Psoas muscle (tissue), 8 donors: Measurements from ENCODE around the gene CARHSP1. TPM values are rescaled to one million over a fixed set of nuclear protein-coding genes. Genes with fewer than 3 reads are reported as not detected.

ENCODE experiments used
- ATAC-seq, 4 donors: fragments of 200-7000 bp; cut with Tn5 transposase; one replicate each; pipeline ENCODE4 v1.9.1; 2020; ENCODE audit warnings: moderate library complexity in 3 of 4, mild to moderate bottlenecking in 2 of 4
- DNase-seq, 2 donors: peaks; one replicate each; pipeline ENCODE4 v3.0.0-alpha.2; 2020
- H3K27ac ChIP-seq: fragments of 200-600 bp; one replicate; pipeline ENCODE4 v1.8.0; 2022
- H3K27me3 ChIP-seq, 3 donors: fragments of 200-600 bp in 1 of 3; one replicate each; pipeline versions ENCODE4 v1.6.1 to v1.8.0; 2013 to 2022; ENCODE audit warnings: low read length in 2 of 3, mild to moderate bottlenecking in 2 of 3, moderate library complexity in 1 of 3; ENCODE audit not compliant: insufficient read depth in 3 of 3
- H3K36me3 ChIP-seq, 2 donors: fragments of 200-600 bp in 1 of 2; one replicate each; pipeline versions ENCODE4 v1.6.1 to v1.8.0; 2013 to 2022; ENCODE audit warnings: low read depth in 1 of 2, mild to moderate bottlenecking in 1 of 2, moderate library complexity in 1 of 2; ENCODE audit not compliant: insufficient read depth in 1 of 2
- H3K4me1 ChIP-seq: fragments of 200-600 bp; one replicate; pipeline ENCODE4 v1.8.0; 2022
- H3K4me3 ChIP-seq: fragments of 200-600 bp; one replicate; pipeline ENCODE4 v1.8.0; 2022; ENCODE audit warnings: mild to moderate bottlenecking
- H3K9me3 ChIP-seq: fragments of 200-600 bp; one replicate; pipeline ENCODE4 v1.8.0; 2022
- CTCF ChIP-seq: fragments of 200-600 bp; IDR thresholded peaks from one replicate; pipeline ENCODE4 v1.8.0; 2022; ENCODE audit warnings: antibody characterized with exemption
- WGBS, 3 donors: extraction: QIAGEN DNeasy Blood & Tissue Kit; methylation state at CpG; one replicate each; pipeline versions ENCODE4 v1.1.6 to v1.1.7; 2013; 5-methylcytosine and 5-hydroxymethylcytosine counted together
- intact Hi-C, 2 donors: fragments of 100-400 bp; cut with DNase I; formaldehyde crosslinking; loops; one replicate each; pipeline versions ENCODE4 v1.11.0 to v1.14.2; 2022
- polyA plus RNA-seq, 3 donors: library from polyadenylated mRNA; stranded (reverse); fragments of 200-250 nt; gene quantifications; one replicate each; pipeline ENCODE4 v1.2.3, GENCODE V29; 2013
- total RNA-seq, 4 donors: library from RNA; stranded (reverse); fragmentation: NEBNext Ultra II Directional in 2 of 4; extraction: Animal tissue kit (Norgen Biotek cat#: 25700) in 2 of 4; gene quantifications; one replicate each; pipeline versions ENCODE4 v1.2.1 to v1.2.4, GENCODE V29; 2021 to 2023
- donor health status: healthy with polysubstance abuse.
- donor health status: DM: no; HTN: no; CAD: no; lungs with moderate emphysema.
- donor health status: Bipolar disorder and iron deficiency.
- donor health status: healthy.
- donor health status: DM: yes; HTN: yes; CAD: no.
- donor health status: DM: no; HTN: no; CAD: no.
- donor health status: DM: no; HTN: no; CAD: no.
- donor health status: DM: yes; HTN: yes; CAD: no.

Gene CARHSP1
- total and polyA plus RNA-seq, 7 donors: 9.8 to 23.0 (median 16.6) TPM

GRCh38 chr16:8894736-8895334 lies 26.0 kb upstream of the CARHSP1 start:
- intact Hi-C loops: loop anchor here in 1 of 2 donors (5.0 to 10.0 kb wide), 2 partner anchors 112 to 220 kb away; no protein-coding TSS in a partner anchor
- WGBS, 3 donors: 92 to 97% (median 96%) methylated on average over 21 of the region's 21 CpGs
- no peak for TF ChIP-seq CTCF

GRCh38 chr16:8893976-8894690 lies 25.3 kb upstream of the CARHSP1 start:
- Histone ChIP-seq H3K9me3 (no peaks in the 10 kb centered on the region), H3K36me3 (peaks cover 16 to 99% of the 10 kb centered on the region in 2 donors), H3K4me3 (no peak overlapping the region), H3K4me1 (peaks cover 11% of the 10 kb centered on the region), H3K27me3 (no peaks in the 10 kb centered on the region), H3K27ac (no peak overlapping the region)
- ATAC-seq (no peak), DNase-seq (no peak)
- no peak for TF ChIP-seq CTCF
- intact Hi-C loops: loop anchor here in 1 of 2 donors (5.0 to 10.0 kb wide), 2 partner anchors 113 to 221 kb away; no protein-coding TSS in a partner anchor
- 85 to 89% (median 86%) methylated on average over 14 of the region's 14 CpGs for WGBS, 3 donors

More at GRCh38 chr16:8894736-8895334, 26.0 kb upstream of the CARHSP1 start:
- Histone ChIP-seq H3K27me3 (no peaks in the 10 kb centered on the region), H3K4me3 (no peak overlapping the region), H3K27ac (no peak overlapping the region), H3K9me3 (no peaks in the 10 kb centered on the region), H3K36me3 (peaks cover 16 to 100% of the 10 kb centered on the region in 2 donors), H3K4me1 (peaks cover 11% of the 10 kb centered on the region)
- no peak for ATAC-seq
- no peak for DNase-seq

- Histone ChIP-seq H3K4me1 (peaks cover 14% of the 10 kb centered on the region), H3K4me3 (no peak overlapping the region), H3K27ac (peak overlapping the region; percentile 30), H3K9me3 (no peaks in the 10 kb centered on the region), H3K36me3 (peaks cover 11 to 92% of the 10 kb centered on the region in 2 donors), H3K27me3 (no peaks in the 10 kb centered on the region)
- DNase-seq: no peak
- WGBS, 3 donors: 81 to 86% (median 83%) methylated on average over 9 of the region's 9 CpGs
- intact Hi-C loops: loop anchor here in 1 of 2 donors (5.0 to 10.0 kb wide), 2 partner anchors 114 to 221 kb away; no protein-coding TSS in a partner anchor
- TF ChIP-seq CTCF: no peak
- ATAC-seq: no peak
These were observed 24.6 kb upstream of the CARHSP1 start for GRCh38 chr16:8893426-8893825.

GRCh38 chr16:8892101-8892575 lies 23.3 kb upstream of the CARHSP1 start:
- no peak for TF ChIP-seq CTCF
- H3K4me1 ChIP-seq: peaks cover 27% of the 10 kb centered on the region
- intact Hi-C loops: loop anchor here in 1 of 2 donors (5.0 to 10.0 kb wide), 2 partner anchors 115 to 223 kb away; no protein-coding TSS in a partner anchor
- peak overlapping the region; percentile 30 for H3K27ac ChIP-seq
- no peaks in the 10 kb centered on the region for H3K9me3 ChIP-seq
- DNase-seq (peak; percentile 53 to 70), ATAC-seq (peak in 3 of 4 donors; percentile 17 to 45 (median 30))
- H3K4me3 ChIP-seq: no peak overlapping the region
- H3K27me3 ChIP-seq: no peaks in the 10 kb centered on the region
- whole genome bisulfite sequencing, 3 donors: 63 to 80% (median 72%) methylated on average over 16 of the region's 16 CpGs
- H3K36me3 ChIP-seq: peaks cover 6 to 79% of the 10 kb centered on the region in 2 donors
